Measurements from ENCODE around the gene DAAM2. TPM values are rescaled to one million over a fixed set of nuclear protein-coding genes. Genes with fewer than 3 reads are reported as not detected.

DAAM2 gene
- total RNA-seq, 2 experiments from 2014 or later = 0.09 to 1.1 TPM

GRCh38 chr6:39925191-39925930 lies 133.2 kb downstream of the DAAM2 start:
- no TSS peak for BruUV-seq (replicated peaks)
- TF ChIP-seq CTCF (conservative IDR thresholded peaks at IDR 0.05; ENCODE audit: low read length) (no peak), EZH2phosphoT487 (IDR thresholded peaks at IDR 0.05; ENCODE audit: borderline replicate concordance, low read depth, low read length) (no peak)
- no peak overlapping the region for H3K27ac ChIP-seq (ENCODE audit: low read depth, low read length, poor library complexity, severe bottlenecking)
- no peaks in the 10 kb centered on the region for H3K4me1 ChIP-seq (ENCODE audit: insufficient read depth, low read length, poor library complexity, severe bottlenecking)
- no peaks in the 10 kb centered on the region for H3K9me2 ChIP-seq (ENCODE audit: insufficient read depth, low read length)
- H3K4me2 ChIP-seq (ENCODE audit: low read length) = no peak overlapping the region
- H3K36me3 ChIP-seq (ENCODE audit: insufficient read depth, low read length) = no peaks in the 10 kb centered on the region
- no peak overlapping the region for H3K4me3 ChIP-seq (ENCODE audit: low read depth, low read length, poor library complexity, severe bottlenecking)
- H4K20me1 ChIP-seq (ENCODE audit: insufficient read depth, low read length) = no peaks in the 10 kb centered on the region
- no peak for DNase-seq (ENCODE audit: low spot score)
- intact Hi-C loops (cut with micrococcal nuclease; ENCODE audit: unreplicated experiment) = no loop called here
- ChIA-PET CTCF (ENCODE audit: unreplicated experiment) (no interaction called here), POLR2A (no interaction called here)
- peaks cover 5% of the 10 kb centered on the region; the same call in 1 of the 2 replicates for H3K9me3 ChIP-seq (ENCODE audit: low read length)
- no peaks in the 10 kb centered on the region for H3K79me2 ChIP-seq (ENCODE audit: insufficient read depth, low read depth, low read length)
- H2AFZ ChIP-seq (ENCODE audit: low read length) = no peak overlapping the region

- ChIA-PET POLR2A (no interaction called here), CTCF (ENCODE audit: unreplicated experiment) (no interaction called here)
- intact Hi-C loops (cut with micrococcal nuclease; ENCODE audit: unreplicated experiment) = no loop called here
- Histone ChIP-seq H3K9me3 (ENCODE audit: low read length) (peaks cover 5% of the 10 kb centered on the region; the same call in 1 of the 2 replicates), H3K79me2 (ENCODE audit: insufficient read depth, low read depth, low read length) (no peaks in the 10 kb centered on the region), H3K27ac (ENCODE audit: low read depth, low read length, poor library complexity, severe bottlenecking) (no peak overlapping the region), H3K4me3 (ENCODE audit: low read depth, low read length, poor library complexity, severe bottlenecking) (no peak overlapping the region), H3K36me3 (ENCODE audit: insufficient read depth, low read length) (no peaks in the 10 kb centered on the region), H3K4me2 (ENCODE audit: low read length) (no peak overlapping the region), H3K9me2 (ENCODE audit: insufficient read depth, low read length) (no peaks in the 10 kb centered on the region), H2AFZ (ENCODE audit: low read length) (no peak overlapping the region), H4K20me1 (ENCODE audit: insufficient read depth, low read length) (no peaks in the 10 kb centered on the region), H3K4me1 (ENCODE audit: insufficient read depth, low read length, poor library complexity, severe bottlenecking) (no peaks in the 10 kb centered on the region)
- BruUV-seq (replicated peaks) = no TSS peak
- no peak for DNase-seq (ENCODE audit: low spot score)
- TF ChIP-seq CTCF (conservative IDR thresholded peaks at IDR 0.05; ENCODE audit: low read length) (no peak), EZH2phosphoT487 (IDR thresholded peaks at IDR 0.05; ENCODE audit: borderline replicate concordance, low read depth, low read length) (no peak)
Measured at GRCh38 chr6:39925931-39926290, 133.7 kb downstream of the DAAM2 start.

GRCh38 chr6:39926668-39927067 lies 134.5 kb downstream of the DAAM2 start:
- POLR2A ChIA-PET = no interaction called here
- Histone ChIP-seq H3K9me2 (ENCODE audit: insufficient read depth, low read length) (no peaks in the 10 kb centered on the region), H3K4me3 (ENCODE audit: low read depth, low read length, poor library complexity, severe bottlenecking) (no peak overlapping the region), H4K20me1 (ENCODE audit: insufficient read depth, low read length) (no peaks in the 10 kb centered on the region), H3K9me3 (ENCODE audit: low read length) (peaks cover 5% of the 10 kb centered on the region; the same call in 1 of the 2 replicates), H3K4me2 (ENCODE audit: low read length) (no peak overlapping the region), H2AFZ (ENCODE audit: low read length) (no peak overlapping the region), H3K36me3 (ENCODE audit: insufficient read depth, low read length) (no peaks in the 10 kb centered on the region), H3K79me2 (ENCODE audit: insufficient read depth, low read depth, low read length) (no peaks in the 10 kb centered on the region), H3K4me1 (ENCODE audit: insufficient read depth, low read length, poor library complexity, severe bottlenecking) (no peaks in the 10 kb centered on the region), H3K27ac (ENCODE audit: low read depth, low read length, poor library complexity, severe bottlenecking) (no peak overlapping the region)
- CTCF ChIA-PET (ENCODE audit: unreplicated experiment) = no interaction called here
- DNase-seq (ENCODE audit: low spot score) = no peak
- no TSS peak for BruUV-seq (replicated peaks)
- intact Hi-C loops (cut with micrococcal nuclease; ENCODE audit: unreplicated experiment) = no loop called here
- TF ChIP-seq CTCF (conservative IDR thresholded peaks at IDR 0.05; ENCODE audit: low read length) (no peak), EZH2phosphoT487 (IDR thresholded peaks at IDR 0.05; ENCODE audit: borderline replicate concordance, low read depth, low read length) (no peak)

Data from OCI-LY7 (cell line).